ENCODE data around the gene TMEM121. TPM values are rescaled to one million over a fixed set of nuclear protein-coding genes. Genes with fewer than 3 reads are reported as not detected.
"Not testable (repeated sequence)": the region's sequence is repeated elsewhere in the genome, so short reads cannot be mapped to it uniquely, and the experiment has no call there.

Gene TMEM121
- total RNA-seq, 1 donor from 2014 or later = 1.3 TPM

- DNase-seq (ENCODE audit: low spot score); intact Hi-C loops (cut with DNase I): not testable (repeated sequence)
These were observed 35.0 kb downstream of the TMEM121 start for GRCh38 chr14:105561345-105561744.

GRCh38 chr14:105562713-105563346, 36.4 kb downstream of the TMEM121 start:
- no peak for DNase-seq (ENCODE audit: low spot score)
- intact Hi-C loops (cut with DNase I) = no loop called here

DNA sequence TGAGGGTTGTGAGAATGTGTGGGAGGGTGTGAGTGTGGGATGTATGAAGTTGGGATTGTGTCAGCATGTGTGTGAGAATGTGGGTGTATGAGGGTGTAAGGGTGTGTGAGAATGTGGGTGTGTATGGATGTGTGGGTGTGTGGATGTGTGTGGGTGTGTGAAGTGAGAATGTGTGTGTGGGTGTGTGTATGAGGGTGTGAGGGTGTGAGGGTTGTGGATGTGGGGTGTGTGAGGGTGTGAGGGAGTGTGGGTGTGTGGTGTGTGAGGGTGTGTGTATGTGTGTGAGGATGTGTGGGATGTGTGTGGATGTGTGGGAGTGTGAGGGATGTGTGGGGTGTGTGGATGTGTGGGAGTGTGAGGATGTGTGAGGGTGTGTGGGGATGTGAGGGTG, 37.0 kb downstream of the TMEM121 start:
- no peak for DNase-seq (ENCODE audit: low spot score)
- intact Hi-C loops (cut with DNase I) = no loop called here

- DNase-seq (ENCODE audit: low spot score); intact Hi-C loops (cut with DNase I): not testable (repeated sequence)
These were observed 38.2 kb downstream of the TMEM121 start for GRCh38 chr14:105564536-105564935.

DNA sequence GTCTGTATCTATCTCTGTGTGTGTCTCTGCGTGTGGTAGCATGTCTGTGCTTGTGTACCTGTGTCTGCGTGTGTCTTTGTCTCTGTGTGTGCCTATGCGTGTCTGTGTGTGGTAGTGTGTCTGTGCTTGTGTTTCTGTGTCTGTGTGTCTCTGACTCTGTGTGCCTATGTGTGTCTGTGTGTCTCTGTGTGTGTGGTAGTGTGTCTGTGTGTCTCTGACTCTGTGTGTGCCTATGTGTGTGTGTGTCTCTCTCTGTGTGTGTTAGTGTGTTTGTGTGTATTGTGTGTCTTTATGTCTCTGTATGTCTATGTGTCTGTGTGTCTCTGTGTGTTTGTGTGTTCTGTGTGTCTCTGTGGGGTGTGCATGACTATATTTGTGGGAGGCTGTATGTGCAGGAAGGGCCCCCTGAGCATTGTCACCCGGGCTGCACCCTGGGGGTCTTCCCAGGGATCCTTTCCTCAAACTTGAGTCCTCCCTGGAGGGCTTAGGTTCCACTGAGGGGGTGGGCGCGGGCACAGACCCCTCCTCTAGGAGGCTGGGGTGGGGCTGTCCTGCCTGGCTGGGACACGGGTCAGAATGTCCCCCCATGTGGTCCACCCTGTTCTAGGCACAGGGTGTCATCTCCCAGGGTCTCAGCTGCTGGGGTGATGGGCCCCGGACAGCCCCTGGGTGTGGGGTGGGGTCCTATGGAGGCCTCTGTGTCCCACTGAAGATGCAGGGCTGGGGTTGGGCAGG, 39.0 kb downstream of the TMEM121 start:
- intact Hi-C loops (cut with DNase I); DNase-seq (ENCODE audit: low spot score): not testable (repeated sequence)

GRCh38 chr14:105566248-105567163, 40.1 kb downstream of the TMEM121 start:
- intact Hi-C loops (cut with DNase I); DNase-seq (ENCODE audit: low spot score): not testable (repeated sequence)

DNA sequence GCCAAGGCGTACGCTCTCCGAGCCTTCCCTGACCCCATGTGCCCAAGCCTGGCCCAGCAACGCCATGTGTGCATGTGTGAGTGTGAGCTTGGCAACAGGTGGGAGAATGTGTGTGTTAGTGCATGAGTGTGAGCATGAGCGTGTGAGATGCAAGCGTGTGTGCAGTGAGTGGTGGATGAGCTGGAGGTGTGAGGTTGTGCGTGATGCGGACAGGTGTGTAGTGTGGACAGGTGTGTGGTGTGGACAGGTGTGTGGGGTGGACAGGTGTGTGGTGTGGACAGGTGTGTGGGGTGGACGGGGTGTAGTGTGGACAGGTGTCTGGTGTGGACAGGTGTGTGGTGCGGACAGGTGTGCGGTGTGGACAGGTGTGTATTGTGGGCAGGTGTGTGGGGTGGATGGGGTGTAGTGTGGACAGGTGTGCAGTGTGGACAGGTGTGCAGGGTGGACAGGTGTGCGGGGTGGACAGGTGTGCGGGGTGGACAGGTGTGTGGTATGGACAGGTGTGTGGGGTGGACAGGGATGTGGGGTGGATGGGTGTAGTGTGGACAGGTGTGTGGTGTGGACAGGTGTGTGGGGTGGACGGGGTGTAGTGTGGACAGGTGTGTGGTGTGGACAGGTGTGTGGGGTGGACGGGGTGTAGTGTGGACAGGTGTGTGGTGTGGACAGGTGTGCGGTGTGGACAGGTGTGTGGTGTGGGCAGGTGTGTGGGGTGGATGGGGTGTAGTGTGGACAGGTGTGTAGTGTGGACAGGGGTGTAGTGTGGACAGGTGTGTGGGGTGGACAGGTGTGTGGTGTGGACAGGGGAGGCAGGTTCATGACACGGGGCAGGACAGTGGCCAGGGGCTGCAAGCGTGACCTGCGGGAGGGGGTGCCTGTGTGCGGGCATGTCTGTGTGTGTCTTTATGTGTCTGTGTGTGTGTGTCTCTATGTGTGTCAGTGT, 41.1 kb downstream of the TMEM121 start:
- DNase-seq (ENCODE audit: low spot score); intact Hi-C loops (cut with DNase I): not testable (repeated sequence)

- intact Hi-C loops (cut with DNase I); DNase-seq (ENCODE audit: low spot score): not testable (repeated sequence)
These were observed 41.9 kb downstream of the TMEM121 start for GRCh38 chr14:105568140-105568843.

DNA sequence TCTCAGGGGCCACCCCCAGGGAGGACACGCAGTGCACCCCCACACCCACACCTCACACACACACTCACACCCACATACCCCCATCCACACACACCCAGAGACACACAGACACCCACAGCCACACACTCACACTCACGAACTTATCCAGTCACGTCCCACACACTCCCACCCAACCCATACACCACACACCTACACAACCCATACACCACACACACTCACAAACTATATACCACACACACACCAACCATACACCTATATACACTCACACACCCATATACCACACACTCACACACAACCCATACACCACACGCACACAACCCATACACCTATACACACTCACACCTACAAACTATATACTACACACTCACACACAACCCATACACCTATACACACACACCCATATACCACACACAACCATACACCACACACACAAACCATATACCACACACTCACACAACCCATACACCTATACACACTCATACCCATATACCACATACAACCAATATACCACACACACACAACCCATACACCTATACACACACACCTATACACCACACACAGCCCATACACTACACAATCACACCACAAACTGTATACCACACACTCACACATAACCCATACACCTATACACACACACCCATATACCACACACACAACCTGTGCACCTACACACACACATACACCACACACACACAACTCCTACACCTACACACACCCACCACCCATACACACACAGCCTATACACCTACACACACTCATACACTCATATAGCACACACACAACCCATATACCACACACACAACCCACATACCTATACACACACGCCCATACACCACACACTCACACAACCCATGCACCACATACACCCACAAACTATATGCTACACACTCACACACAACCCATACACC, 42.7 kb downstream of the TMEM121 start:
- intact Hi-C loops (cut with DNase I) = no loop called here
- no peak for DNase-seq (ENCODE audit: low spot score)

DNA sequence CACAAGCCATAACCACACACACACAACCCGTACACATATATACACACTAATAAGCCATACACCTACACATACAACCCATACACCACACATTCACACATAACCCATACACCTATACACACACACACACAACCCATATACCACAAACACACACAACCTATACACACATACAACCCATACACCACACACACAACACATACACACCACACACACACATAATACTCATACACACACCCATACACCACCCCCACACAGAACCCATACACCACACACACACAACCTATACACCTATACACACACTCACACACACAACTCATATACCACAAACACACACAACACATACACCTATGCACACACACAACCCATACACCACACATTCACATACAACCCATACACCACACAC, 44.1 kb downstream of the TMEM121 start:
- intact Hi-C loops (cut with DNase I) = no loop called here
- DNase-seq (ENCODE audit: low spot score) = no peak

DNA sequence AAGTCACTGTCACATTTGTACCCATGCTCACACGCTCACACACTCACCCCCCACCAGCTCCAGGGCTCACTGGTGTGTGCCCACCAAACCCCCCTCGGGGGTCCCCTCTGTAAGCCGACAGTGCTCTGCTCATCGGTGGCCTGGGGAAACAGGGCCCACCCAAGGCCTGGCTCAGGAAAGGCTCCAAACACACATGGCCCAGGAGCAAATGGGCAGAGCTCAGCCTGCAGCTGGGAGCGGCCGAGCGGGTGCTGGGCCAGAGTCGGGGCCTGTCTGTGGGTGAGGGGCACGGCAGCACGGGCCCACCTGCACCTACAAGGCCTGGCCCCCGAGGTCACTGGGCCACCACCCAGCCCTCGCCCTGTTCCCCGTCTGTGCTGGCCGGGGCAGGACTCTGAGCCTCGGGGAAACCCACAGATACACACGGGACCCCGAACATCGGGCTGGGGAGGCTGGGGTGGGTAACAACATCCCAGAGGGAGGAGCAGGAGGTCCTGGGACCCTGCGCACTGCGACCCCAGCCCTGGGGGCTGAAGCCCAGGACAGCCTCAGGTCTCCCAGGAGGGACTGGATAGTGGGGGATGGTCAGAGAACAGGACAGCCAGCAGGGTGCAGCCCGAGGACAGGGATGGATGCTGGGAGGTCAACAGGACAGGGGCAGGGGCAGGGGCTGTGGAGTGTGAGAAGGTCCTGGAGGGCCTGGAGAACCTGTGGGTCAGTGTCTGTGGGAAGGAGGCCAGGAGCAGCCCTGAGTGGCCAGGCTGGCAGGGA, 45.0 kb downstream of the TMEM121 start:
- intact Hi-C loops (cut with DNase I); DNase-seq (ENCODE audit: low spot score): not testable (repeated sequence)

- DNase-seq (ENCODE audit: low spot score); intact Hi-C loops (cut with DNase I): not testable (repeated sequence)
These were observed 45.7 kb downstream of the TMEM121 start for GRCh38 chr14:105572063-105572462.

GRCh38 chr14:105573841-105574240, 47.5 kb downstream of the TMEM121 start:
- DNase-seq (ENCODE audit: low spot score); intact Hi-C loops (cut with DNase I): not testable (repeated sequence)

DNA sequence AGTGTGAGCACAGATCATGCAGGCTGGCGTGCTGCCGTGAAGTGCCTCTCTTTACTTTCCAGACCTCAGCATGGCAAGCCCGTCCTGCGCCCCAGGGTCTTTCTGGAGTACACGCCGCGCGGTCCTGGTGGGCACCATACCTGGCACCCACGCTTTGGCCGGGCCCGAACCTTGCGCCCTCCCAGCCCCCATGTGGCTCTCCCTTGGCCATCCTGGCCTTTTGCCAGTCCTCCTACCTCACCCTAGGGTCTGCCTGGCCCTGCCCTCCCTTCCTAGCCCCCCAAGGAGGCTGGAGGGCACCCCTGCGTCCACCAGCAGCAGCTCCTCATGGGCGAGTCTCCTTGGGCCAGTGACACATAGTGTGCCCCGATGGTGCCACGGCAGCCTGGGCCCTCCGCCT, 48.0 kb downstream of the TMEM121 start:
- DNase-seq (ENCODE audit: low spot score); intact Hi-C loops (cut with DNase I): not testable (repeated sequence)

- DNase-seq (ENCODE audit: low spot score); intact Hi-C loops (cut with DNase I): not testable (repeated sequence)
These were observed 48.8 kb downstream of the TMEM121 start for GRCh38 chr14:105575016-105575700.

DNA sequence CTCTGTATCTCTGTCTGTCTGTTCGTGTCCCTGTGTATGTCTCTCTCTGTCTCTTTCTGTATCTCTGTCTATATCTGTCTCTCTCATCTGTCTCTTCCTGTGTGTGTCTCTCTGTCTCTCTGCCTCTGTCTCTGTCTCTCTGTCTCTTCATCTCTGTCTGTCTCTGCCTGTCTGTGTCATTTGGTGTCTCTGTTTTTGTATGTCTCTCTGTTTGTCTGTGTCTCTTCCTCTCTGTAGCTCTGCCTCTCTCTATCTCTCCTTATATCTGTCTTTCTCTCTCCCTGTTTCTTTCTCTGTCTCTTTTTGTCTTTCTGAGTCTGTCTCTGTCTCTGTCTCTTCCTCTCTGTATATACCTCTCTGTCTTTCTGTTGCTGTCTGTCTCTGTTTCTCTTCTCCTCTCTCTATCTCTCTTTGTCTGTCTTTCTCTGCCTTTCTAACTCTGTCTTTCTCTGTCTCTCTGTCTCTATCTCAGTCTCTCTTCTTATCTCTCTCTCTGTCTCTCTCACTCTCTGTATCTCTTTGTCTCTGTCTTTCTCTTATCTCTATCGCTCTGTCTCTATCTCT, 50.2 kb downstream of the TMEM121 start:
- intact Hi-C loops (cut with DNase I) = no loop called here
- DNase-seq (ENCODE audit: low spot score) = no peak
